Fibroblast of skin of right quadriceps (primary cell): ENCODE measurements around the gene TAP1.
A peak's percentile ranks its signal among the peaks of the same experiment; 100 is the strongest.
"Not testable (repeated sequence)": the region's sequence is repeated elsewhere in the genome, so short reads cannot be mapped to it uniquely, and the experiment has no call there.

Experiments used
- DNase-seq: peaks from one replicate; pipeline ENCODE4 v3.0.0-alpha.2; 2013

TAP1 gene

GRCh38 chr6:32853541-32854375 lies at the start of gene TAP1, which contains the start of gene PSMB9:
TAP1 (minus strand) TSS chr6:32853704; CDS start chr6:32853636, 68 bp downstream.
PSMB9 (plus strand) TSS chr6:32854192; CDS start chr6:32854230, 38 bp downstream.
- peak; percentile 89 for DNase-seq

- no peak for DNase-seq
Observed at GRCh38 chr6:32895006-32895345, 41.5 kb upstream of the TAP1 start.

GRCh38 chr6:32894085-32895005 lies 40.8 kb upstream of the TAP1 start:
- peak; percentile 92 for DNase-seq

GRCh38 chr6:32890831-32891230 lies 37.3 kb upstream of the TAP1 start:
- DNase-seq = no peak

GRCh38 chr6:32889533-32889932 lies 36.0 kb upstream of the TAP1 start:
- no peak for DNase-seq

GRCh38 chr6:32888576-32888975 lies 35.1 kb upstream of the TAP1 start:
- DNase-seq = no peak

- DNase-seq = no peak
Observed at GRCh38 chr6:32887616-32888015, 34.1 kb upstream of the TAP1 start.

GRCh38 chr6:32886681-32887383 lies 33.3 kb upstream of the TAP1 start:
- peak; percentile 85 for DNase-seq

- DNase-seq = peak; percentile 70
Observed at GRCh38 chr6:32885698-32886286, 32.3 kb upstream of the TAP1 start.

GRCh38 chr6:32883789-32884188 lies 30.3 kb upstream of the TAP1 start:
- peak; percentile 62 for DNase-seq

GRCh38 chr6:32882879-32883250 lies 29.4 kb upstream of the TAP1 start:
- DNase-seq = peak; percentile 60

- not testable (repeated sequence) for DNase-seq
Observed at GRCh38 chr6:32880962-32881361, 27.5 kb upstream of the TAP1 start.

- DNase-seq = no peak
Observed at GRCh38 chr6:32879691-32880090, 26.2 kb upstream of the TAP1 start.

- DNase-seq = no peak
Observed at GRCh38 chr6:32876603-32877002, 23.1 kb upstream of the TAP1 start.

GRCh38 chr6:32873947-32874346 lies 20.4 kb upstream of the TAP1 start:
- DNase-seq = not testable (repeated sequence)

- DNase-seq = peak; percentile 69
Observed at GRCh38 chr6:32868257-32868788, 14.8 kb upstream of the TAP1 start.

GRCh38 chr6:32867554-32868256 lies 14.2 kb upstream of the TAP1 start:
- DNase-seq = no peak

GRCh38 chr6:32867022-32867477 lies 13.5 kb upstream of the TAP1 start:
- DNase-seq = no peak

- no peak for DNase-seq
Observed at GRCh38 chr6:32865724-32866443, 12.4 kb upstream of the TAP1 start.

GRCh38 chr6:32862725-32863124 lies 9.2 kb upstream of the TAP1 start:
- DNase-seq = no peak

- no peak for DNase-seq
Observed at GRCh38 chr6:32860674-32861073, 7.2 kb upstream of the TAP1 start.
